CD4-positive, alpha-beta T cell (primary cell): Measurements from ENCODE around the gene PSENEN. TPM values are rescaled to one million over a fixed set of nuclear protein-coding genes. Genes with fewer than 3 reads are reported as not detected.
A peak's percentile ranks its signal among the peaks of the same experiment; 100 is the strongest.

Source experiments
- ATAC-seq: fragments of 200-7000 bp; cut with Tn5 transposase; one replicate; pipeline ENCODE4 v1.10.0; 2022; ENCODE audit warnings: mild to moderate bottlenecking; ENCODE audit not compliant: poor library complexity
- CTCF ChIA-PET: fragments of 350-600 bp; sonication (Branson Sonifier 250); formaldehyde crosslinking; loops from one replicate; lab custom pipeline; 2021; ENCODE audit warnings: antibody characterized with exemption, inconsistent platforms; lab: Charles Lee
- POLR2A ChIA-PET: fragments of 350-600 bp; sonication (Branson Sonifier 250); formaldehyde crosslinking; loops from one replicate; lab custom pipeline; 2021; ENCODE audit warnings: antibody characterized with exemption, inconsistent platforms; lab: Charles Lee
- DNase-seq, 14 experiments: peaks; one replicate each; pipeline ENCODE4 v3.0.0-alpha.2; 2013 to 2020; ENCODE audit warnings: mixed read lengths in 2 of 14
- H3K27ac ChIP-seq, 2 donors: one replicate each; pipeline versions ENCODE4 v1.5.1 to v1.7.0; 2013; ENCODE audit warnings: low read length in 2 of 2, low read depth in 1 of 2, mild to moderate bottlenecking in 1 of 2
- H3K27me3 ChIP-seq, 2 experiments: 1 replicate in 1 of 2; 2 replicates in 1 of 2; pipeline versions ENCODE4 v1.6.1 to v1.7.0; 2013; ENCODE audit warnings: low read length in 2 of 2, control low read depth in 1 of 2, mild to moderate bottlenecking in 1 of 2, moderate library complexity in 1 of 2; ENCODE audit not compliant: insufficient read depth in 2 of 2, control insufficient read depth in 1 of 2
- H3K36me3 ChIP-seq: one replicate; pipeline ENCODE4 v1.6.1; 2013; ENCODE audit warnings: low read length, control low read depth; ENCODE audit not compliant: insufficient read depth
- H3K4me1 ChIP-seq: one replicate; pipeline ENCODE4 v1.6.1; 2013; ENCODE audit warnings: low read length, control low read depth; ENCODE audit not compliant: insufficient read depth
- H3K4me3 ChIP-seq: one replicate; pipeline ENCODE4 v1.5.1; 2013; ENCODE audit warnings: mild to moderate bottlenecking, low read length, moderate library complexity
- H3K9me3 ChIP-seq, 2 experiments: 1 replicate in 1 of 2; 2 replicates in 1 of 2; pipeline versions ENCODE4 v1.6.1 to v1.7.0; 2013; ENCODE audit warnings: low read length in 2 of 2, mild to moderate bottlenecking in 2 of 2, control low read depth in 1 of 2, moderate library complexity in 1 of 2; ENCODE audit not compliant: control insufficient read depth in 1 of 2, insufficient read depth in 1 of 2
- H3K27ac Mint-ChIP-seq: one replicate; pipeline ENCODE4 v1.8.0; 2020; ENCODE audit warnings: mixed read lengths
- H3K27me3 Mint-ChIP-seq: one replicate; pipeline ENCODE4 v1.8.0; 2021; ENCODE audit warnings: mixed read lengths
- H3K36me3 Mint-ChIP-seq: one replicate; pipeline ENCODE4 v1.8.0; 2021; ENCODE audit warnings: low read depth, mixed read lengths
- H3K4me1 Mint-ChIP-seq: one replicate; pipeline ENCODE4 v1.8.0; 2021; ENCODE audit warnings: low read depth, mixed read lengths
- H3K4me3 Mint-ChIP-seq: one replicate; pipeline ENCODE4 v1.8.0; 2020; ENCODE audit warnings: mild to moderate bottlenecking, mixed read lengths
- H3K9me3 Mint-ChIP-seq: one replicate; pipeline ENCODE4 v1.8.0; 2020; ENCODE audit warnings: mixed read lengths
- CTCF ChIP-seq: fragments of 200-600 bp; IDR thresholded peaks from one replicate; pipeline ENCODE4 v1.8.0; 2022; ENCODE audit warnings: antibody characterized with exemption, mild to moderate bottlenecking
- intact Hi-C, 2 experiments: fragments of 100-400 bp; cut with DNase I in 1 of 2; cut with micrococcal nuclease in 1 of 2; formaldehyde crosslinking; loops; one replicate each; pipeline versions ENCODE4 v1.15.1 to v1.9.0; 2023 to 2025; cut with DNase I, micrococcal nuclease
- total RNA-seq, 174 experiments: library from RNA in 2 of 174; stranded (reverse) in 2 of 174; gene quantifications; one replicate each; pipeline ENCODE4 v1.2.3 and lab custom pipeline; 2021 to 2026

The PSENEN gene
- total RNA-seq, 2 experiments from 2014 or later = 7.3 to 9.4 TPM

DNA sequence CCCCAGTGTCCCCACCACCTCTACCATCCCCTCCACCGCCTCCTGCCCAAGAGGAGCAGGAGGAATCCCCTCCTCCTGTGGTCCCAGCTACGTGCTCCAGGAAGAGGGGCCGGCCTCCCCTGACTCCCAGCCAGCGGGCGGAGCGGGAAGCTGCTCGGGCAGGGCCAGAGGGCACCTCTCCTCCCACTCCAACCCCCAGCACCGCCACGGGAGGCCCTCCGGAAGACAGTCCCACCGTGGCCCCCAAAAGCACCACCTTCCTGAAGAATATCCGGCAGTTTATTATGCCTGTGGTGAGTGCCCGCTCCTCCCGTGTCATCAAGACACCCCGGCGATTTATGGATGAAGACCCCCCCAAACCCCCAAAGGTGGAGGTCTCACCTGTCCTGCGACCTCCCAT lies 24.8 kb upstream of the PSENEN start:
- ChIA-PET POLR2A (interaction anchor here (0.6 to 1.4 kb wide), 3 partner anchors 21 to 31 kb away, joined by 3 to 6 read pairs (median 3); partner anchors contain the start of genes IGFLR1 and U2AF1L4), CTCF (no interaction called here)
- Mint-ChIP-seq H3K27me3 (no peaks in the 10 kb centered on the region), H3K36me3 (peaks cover 69% of the 10 kb centered on the region), H3K9me3 (no peaks in the 10 kb centered on the region), H3K4me1 (peaks cover 38% of the 10 kb centered on the region), H3K27ac (no peak overlapping the region), H3K4me3 (peak overlapping the region; percentile 58)
- Histone ChIP-seq H3K4me3 (no peak overlapping the region), H3K27ac (no peak overlapping the region), H3K36me3 (peaks cover 58% of the 10 kb centered on the region), H3K27me3 (no peaks in the 10 kb centered on the region), H3K9me3 (no peaks in the 10 kb centered on the region), H3K4me1 (peaks cover 35% of the 10 kb centered on the region)
- DNase-seq (peak in 2 of 14 experiments; percentile 21 to 29), ATAC-seq (no peak)
- intact Hi-C loops = no loop called here
- TF ChIP-seq CTCF = no peak

GRCh38 chr19:35721374-35721773 lies 24.1 kb upstream of the PSENEN start:
- Mint-ChIP-seq H3K27ac (no peak overlapping the region), H3K9me3 (no peaks in the 10 kb centered on the region), H3K4me3 (peak overlapping the region; percentile 34), H3K4me1 (peaks cover 31% of the 10 kb centered on the region), H3K27me3 (no peaks in the 10 kb centered on the region), H3K36me3 (peaks cover 75% of the 10 kb centered on the region)
- Histone ChIP-seq H3K27me3 (no peaks in the 10 kb centered on the region), H3K27ac (no peak overlapping the region), H3K4me3 (no peak overlapping the region), H3K36me3 (peaks cover 65% of the 10 kb centered on the region), H3K9me3 (no peaks in the 10 kb centered on the region), H3K4me1 (peaks cover 28% of the 10 kb centered on the region)
- ATAC-seq = no peak
- intact Hi-C loops = no loop called here
- peak in 2 of 14 experiments; percentile 24 to 28 for DNase-seq
- CTCF ChIA-PET = no interaction called here
- no peak for TF ChIP-seq CTCF
- POLR2A ChIA-PET = interaction anchor here (1.1 to 1.4 kb wide), 2 partner anchors 13 to 23 kb away, joined by 4 to 6 read pairs; partner anchors contain the start of gene U2AF1L4

- POLR2A ChIA-PET = no interaction called here
- Mint-ChIP-seq H3K27me3 (no peaks in the 10 kb centered on the region), H3K4me1 (peaks cover 22% of the 10 kb centered on the region), H3K36me3 (peaks cover 74% of the 10 kb centered on the region), H3K4me3 (peak overlapping the region; percentile 58), H3K27ac (no peak overlapping the region), H3K9me3 (no peaks in the 10 kb centered on the region)
- Histone ChIP-seq H3K27me3 (no peaks in the 10 kb centered on the region), H3K4me3 (no peak overlapping the region), H3K9me3 (no peaks in the 10 kb centered on the region), H3K27ac (no peak overlapping the region), H3K36me3 (peaks cover 76% of the 10 kb centered on the region), H3K4me1 (peaks cover 18% of the 10 kb centered on the region)
- CTCF ChIA-PET = no interaction called here
- TF ChIP-seq CTCF = no peak
- intact Hi-C loops = no loop called here
- no peak for ATAC-seq
- DNase-seq = no peak
These were observed 23.0 kb upstream of the PSENEN start for GRCh38 chr19:35722461-35722860.
